ENCODE data around the gene TBC1D10A.

TBC1D10A gene

DNA sequence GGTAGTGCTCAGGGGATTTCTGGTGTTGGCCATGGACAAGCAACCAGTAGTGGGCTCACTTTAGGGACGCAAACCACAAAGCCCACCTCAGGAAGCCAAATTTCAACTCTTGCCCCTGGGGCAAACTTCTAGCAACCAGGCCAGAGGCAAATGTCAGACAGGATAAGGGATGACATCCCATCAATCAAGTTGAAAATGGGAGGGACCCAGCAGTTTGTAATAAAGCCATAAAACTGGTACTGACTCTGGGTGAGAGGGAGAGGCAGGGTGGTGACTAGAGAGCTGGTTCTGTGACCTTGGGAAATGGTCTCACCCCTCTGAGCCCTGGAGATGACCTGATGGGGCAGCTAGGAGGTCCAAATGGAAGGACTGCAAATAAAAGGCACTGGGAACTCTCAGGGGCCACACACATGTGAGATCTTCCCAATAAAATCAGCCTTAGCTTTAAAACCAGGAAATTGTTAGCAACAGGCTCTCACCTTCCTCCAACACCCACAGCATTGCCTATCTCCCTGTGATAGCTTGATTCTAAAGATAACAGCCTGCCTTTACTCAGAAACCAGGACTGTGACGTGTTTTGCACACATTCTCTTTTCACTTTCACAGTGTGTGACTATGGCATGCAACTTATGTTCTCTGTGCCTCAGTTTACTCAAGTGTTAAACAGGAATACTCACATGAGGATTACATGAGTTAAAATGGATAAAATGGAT lies 6.4 kb upstream of the TBC1D10A start:
- TF ChIP-seq, protein P1, sequence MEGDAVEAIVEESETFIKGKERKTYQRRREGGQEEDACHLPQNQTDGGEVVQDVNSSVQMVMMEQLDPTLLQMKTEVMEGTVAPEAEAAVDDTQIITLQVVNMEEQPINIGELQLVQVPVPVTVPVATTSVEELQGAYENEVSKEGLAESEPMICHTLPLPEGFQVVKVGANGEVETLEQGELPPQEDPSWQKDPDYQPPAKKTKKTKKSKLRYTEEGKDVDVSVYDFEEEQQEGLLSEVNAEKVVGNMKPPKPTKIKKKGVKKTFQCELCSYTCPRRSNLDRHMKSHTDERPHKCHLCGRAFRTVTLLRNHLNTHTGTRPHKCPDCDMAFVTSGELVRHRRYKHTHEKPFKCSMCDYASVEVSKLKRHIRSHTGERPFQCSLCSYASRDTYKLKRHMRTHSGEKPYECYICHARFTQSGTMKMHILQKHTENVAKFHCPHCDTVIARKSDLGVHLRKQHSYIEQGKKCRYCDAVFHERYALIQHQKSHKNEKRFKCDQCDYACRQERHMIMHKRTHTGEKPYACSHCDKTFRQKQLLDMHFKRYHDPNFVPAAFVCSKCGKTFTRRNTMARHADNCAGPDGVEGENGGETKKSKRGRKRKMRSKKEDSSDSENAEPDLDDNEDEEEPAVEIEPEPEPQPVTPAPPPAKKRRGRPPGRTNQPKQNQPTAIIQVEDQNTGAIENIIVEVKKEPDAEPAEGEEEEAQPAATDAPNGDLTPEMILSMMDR (IDR thresholded peaks at IDR 0.05): no peak

DNA sequence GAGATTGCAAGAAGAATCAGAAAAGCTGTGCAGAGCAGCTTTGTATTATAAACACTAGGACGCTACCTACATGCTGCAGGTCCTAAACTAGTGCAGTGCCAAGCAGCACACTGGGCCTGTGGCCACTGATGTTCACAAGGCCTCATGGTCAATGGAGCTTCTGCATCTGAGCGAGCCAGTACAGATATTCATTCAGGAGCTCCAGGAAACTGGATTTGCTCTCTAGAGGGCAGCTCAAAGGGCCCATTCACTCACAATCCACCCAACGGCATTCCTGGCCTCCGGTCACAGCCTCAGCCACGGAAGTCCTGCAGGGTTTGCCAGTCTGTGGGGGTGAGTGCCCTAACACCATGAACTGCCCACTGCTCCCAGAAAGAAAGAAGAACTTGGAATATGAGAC lies 5.8 kb upstream of the TBC1D10A start:
- TF ChIP-seq, protein P1 (IDR thresholded peaks at IDR 0.05): no peak

DNA sequence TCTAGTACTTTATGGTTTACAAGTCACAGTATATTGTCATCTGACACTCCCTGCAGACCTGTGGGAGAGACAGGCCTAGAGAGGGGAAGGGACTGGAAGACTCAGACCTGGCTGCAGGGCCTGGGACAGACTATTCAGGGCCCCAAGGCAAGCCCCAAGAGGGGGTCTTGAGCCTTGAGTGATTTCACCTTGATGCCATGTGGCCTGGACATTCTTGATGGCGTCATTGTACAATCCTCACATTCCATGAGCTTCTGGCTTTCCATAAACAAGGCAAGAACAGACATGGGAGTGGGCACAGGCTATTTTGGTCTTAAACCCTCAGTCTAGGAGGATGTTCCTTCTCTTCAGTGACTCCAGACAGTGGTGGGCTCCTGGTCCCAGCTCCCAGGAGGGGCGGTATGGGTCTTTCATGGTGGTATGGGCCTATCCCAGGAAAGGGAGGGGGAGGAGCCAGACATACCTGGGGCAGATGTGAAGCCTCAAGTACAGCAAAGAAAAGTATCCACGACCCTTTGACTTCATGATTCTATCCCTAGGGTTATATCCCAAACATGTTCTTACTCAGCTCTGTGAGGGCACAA lies 1.8 kb upstream of the TBC1D10A start:
- TF ChIP-seq, protein P1 (IDR thresholded peaks at IDR 0.05): no peak

DNA sequence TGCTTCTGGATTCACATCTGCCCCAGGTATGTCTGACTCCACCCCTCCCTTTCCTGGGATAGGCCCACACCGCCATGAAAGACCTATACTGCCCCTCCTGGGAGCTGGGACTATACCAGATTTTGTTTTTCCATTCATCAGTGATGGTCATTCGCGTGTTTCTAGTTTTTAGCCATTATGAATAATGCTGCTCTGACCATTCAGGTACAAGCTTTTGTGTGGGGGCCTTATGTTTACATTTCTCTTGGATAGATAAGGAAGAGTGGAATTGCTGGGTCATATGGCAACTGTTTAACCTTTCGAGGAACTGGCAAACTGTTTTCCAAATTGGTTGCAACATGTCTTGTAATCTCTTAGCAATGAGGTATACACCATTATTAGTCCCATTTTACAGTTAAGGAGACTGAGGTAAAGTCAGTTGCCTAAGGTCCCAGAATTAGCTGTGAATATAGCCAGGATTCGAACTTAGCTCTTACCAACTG lies 1.2 kb upstream of the TBC1D10A start:
- TF ChIP-seq, protein P1 (IDR thresholded peaks at IDR 0.05): peak; percentile 46; the same call in 1 of the 2 replicates

DNA sequence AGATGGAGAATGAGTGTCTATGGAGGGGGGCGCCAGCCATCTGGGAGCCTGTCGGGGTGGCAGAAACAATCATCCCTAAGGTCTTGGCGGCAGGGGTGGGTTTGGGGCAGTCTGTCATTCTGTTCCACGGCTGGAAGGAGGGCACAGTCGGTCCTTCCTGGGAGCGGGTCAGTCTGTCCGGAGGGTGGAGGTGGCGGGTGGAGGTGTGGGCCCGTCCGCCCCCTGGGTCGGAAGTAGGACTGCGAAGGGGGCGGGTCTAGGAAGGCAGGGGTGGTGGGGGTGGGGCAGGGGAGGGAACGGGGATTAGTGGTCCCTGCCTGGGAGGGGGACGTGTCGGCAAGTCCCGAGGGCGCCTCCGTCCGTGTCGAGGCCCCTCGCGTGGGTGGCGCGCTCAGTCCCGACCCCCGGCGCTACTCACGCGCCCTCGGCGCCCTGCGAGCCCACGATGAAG lies 461 bp downstream of the TBC1D10A start:
- TF ChIP-seq, protein P1 (IDR thresholded peaks at IDR 0.05): no peak

DNA sequence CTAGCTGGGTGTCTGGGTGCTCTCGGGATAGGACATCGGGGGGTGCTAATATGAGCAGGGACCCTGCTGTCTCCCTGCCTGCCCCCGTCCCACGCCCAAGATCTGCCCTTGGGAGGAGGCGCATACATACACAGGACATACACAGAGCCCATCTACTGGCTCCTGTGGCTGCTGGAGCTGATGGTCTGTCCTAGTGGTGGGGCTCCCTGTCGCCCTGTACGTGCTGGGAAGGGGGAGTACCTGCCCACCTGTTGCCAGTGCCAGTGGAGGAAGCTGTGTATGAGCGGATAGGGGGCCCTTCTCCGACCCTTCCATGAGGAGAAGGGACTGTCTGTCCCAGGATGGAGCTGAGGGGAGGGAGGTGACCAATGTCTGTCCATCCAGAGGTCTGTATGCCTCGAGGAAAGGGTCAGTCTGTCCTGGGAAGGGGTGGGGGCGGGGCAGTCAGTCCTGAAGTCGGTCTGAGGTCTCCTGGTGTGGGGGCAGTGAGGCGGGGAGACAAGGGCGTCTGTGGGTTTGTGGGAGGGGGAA lies 952 bp downstream of the TBC1D10A start:
- TF ChIP-seq, protein P1 (IDR thresholded peaks at IDR 0.05): no peak

DNA sequence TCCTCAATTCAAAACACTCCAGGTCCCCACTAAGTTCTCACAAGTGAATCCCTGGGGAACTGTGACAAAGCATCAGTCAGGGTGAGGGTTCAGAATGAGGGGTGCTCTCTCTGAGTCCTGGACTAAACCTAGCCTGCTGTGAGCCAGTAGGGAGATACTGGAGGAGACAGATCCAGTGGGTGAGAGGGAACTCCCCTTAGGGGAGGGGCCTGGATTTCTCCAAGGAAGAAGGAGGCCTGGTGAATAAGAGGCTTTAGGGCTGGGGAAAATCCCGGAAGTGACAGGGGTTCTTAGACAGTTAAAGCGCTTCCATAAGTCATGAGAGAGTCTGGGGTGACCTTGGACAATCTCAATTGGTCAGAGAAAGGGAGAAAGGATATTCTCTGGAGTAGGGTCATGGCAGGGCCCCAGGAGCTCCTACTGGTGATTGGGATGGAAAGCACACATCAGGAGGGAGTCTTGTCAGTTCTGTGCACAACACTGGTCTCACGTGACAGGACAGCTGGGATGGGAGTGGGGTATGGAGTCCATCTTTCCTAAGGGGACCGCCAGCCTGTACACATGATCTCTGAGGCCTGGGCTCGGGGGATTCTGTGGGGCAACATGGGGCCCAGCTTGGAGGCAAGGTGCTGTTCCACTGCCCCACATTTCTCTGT lies 1.5 kb downstream of the TBC1D10A start:
- TF ChIP-seq, protein P1 (IDR thresholded peaks at IDR 0.05): no peak

Data from LNCAP (cell line).